ENCODE results near the gene RELN.

DNA sequence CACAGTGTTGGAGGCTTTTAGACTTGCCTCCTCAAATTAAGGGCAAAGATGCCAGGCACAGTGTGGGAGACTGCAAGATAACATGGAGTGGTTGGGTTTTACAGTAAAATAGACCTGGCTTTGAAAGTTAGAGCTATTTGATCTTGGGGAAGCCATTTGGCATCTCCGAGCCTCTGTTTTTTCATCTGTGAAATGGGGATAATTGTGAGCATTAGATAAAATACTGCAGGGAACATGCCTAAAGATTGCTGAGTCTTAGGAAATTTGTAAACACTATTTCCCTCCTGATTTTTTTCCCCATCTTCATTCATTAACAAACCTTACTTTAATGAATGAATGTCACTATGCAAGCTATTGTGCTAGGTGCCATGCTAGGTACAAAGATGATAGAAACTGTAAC, 302.2 kb downstream of the RELN start:
- TF ChIP-seq POLR2A (IDR thresholded peaks at IDR 0.05), result no peak
- TF ChIP-seq, protein P1, sequence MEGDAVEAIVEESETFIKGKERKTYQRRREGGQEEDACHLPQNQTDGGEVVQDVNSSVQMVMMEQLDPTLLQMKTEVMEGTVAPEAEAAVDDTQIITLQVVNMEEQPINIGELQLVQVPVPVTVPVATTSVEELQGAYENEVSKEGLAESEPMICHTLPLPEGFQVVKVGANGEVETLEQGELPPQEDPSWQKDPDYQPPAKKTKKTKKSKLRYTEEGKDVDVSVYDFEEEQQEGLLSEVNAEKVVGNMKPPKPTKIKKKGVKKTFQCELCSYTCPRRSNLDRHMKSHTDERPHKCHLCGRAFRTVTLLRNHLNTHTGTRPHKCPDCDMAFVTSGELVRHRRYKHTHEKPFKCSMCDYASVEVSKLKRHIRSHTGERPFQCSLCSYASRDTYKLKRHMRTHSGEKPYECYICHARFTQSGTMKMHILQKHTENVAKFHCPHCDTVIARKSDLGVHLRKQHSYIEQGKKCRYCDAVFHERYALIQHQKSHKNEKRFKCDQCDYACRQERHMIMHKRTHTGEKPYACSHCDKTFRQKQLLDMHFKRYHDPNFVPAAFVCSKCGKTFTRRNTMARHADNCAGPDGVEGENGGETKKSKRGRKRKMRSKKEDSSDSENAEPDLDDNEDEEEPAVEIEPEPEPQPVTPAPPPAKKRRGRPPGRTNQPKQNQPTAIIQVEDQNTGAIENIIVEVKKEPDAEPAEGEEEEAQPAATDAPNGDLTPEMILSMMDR (IDR thresholded peaks at IDR 0.05), result no peak
- no peak for TF ChIP-seq EP300 (IDR thresholded peaks at IDR 0.05)
